Neural progenitor cell (in vitro differentiated cells): ENCODE measurements around the gene IARS2. TPM values are rescaled to one million over a fixed set of nuclear protein-coding genes. Genes with fewer than 3 reads are reported as not detected.
"Not testable (repeated sequence)": the region's sequence is repeated elsewhere in the genome, so short reads cannot be mapped to it uniquely, and the experiment has no call there.

Source experiments
- DNase-seq: peaks from one replicate; pipeline ENCODE4 v3.0.0-alpha.2; 2016; ENCODE audit warnings: low spot score
- H2AFZ ChIP-seq: fragments of 200-600 bp; sonication (generic); replicated peaks from 2 replicates; pipeline ENCODE4 v1.6.1; 2016; ENCODE audit warnings: antibody characterized with exemption
- H3F3A ChIP-seq: fragments of 200-600 bp; sonication (generic); 2 replicates; pipeline ENCODE4 v1.6.1; 2016; ENCODE audit warnings: antibody characterized with exemption, low read depth
- H3K27ac ChIP-seq: fragments of 200-600 bp; sonication (generic); 2 replicates; pipeline ENCODE4 v1.5.1; 2016; ENCODE audit warnings: mild to moderate bottlenecking
- H3K27me3 ChIP-seq: fragments of 200-600 bp; sonication (generic); 2 replicates; pipeline ENCODE4 v1.6.1; 2016; ENCODE audit warnings: mild to moderate bottlenecking, moderate library complexity
- H3K36me3 ChIP-seq: fragments of 200-600 bp; sonication (generic); 2 replicates; pipeline ENCODE4 v1.5.1; 2016
- H3K4me1 ChIP-seq: fragments of 200-600 bp; sonication (generic); 2 replicates; pipeline ENCODE4 v1.6.1; 2016; ENCODE audit warnings: mixed run types
- H3K4me2 ChIP-seq: fragments of 200-600 bp; sonication (generic); 2 replicates; pipeline ENCODE4 v1.6.1; 2016
- H3K4me3 ChIP-seq: fragments of 200-600 bp; sonication (generic); 2 replicates; pipeline ENCODE4 v1.5.1; 2016
- H3K79me2 ChIP-seq: fragments of 200-600 bp; sonication (generic); 2 replicates; pipeline ENCODE4 v1.6.1; 2016; ENCODE audit warnings: low read depth
- H3K9ac ChIP-seq: fragments of 200-600 bp; sonication (generic); 2 replicates; pipeline ENCODE4 v1.6.1; 2016
- H3K9me3 ChIP-seq: fragments of 200-600 bp; sonication (generic); 2 replicates; pipeline ENCODE4 v1.5.1; 2016; ENCODE audit warnings: low read depth
- H4K20me1 ChIP-seq: fragments of 200-600 bp; sonication (generic); 2 replicates; pipeline ENCODE4 v1.6.1; 2016; ENCODE audit warnings: low read depth
- H3K27ac Mint-ChIP-seq: 3 replicates; pipeline ENCODE4 v1.8.0; 2021; ENCODE audit warnings: mixed read lengths
- H3K27me3 Mint-ChIP-seq: 2 replicates; pipeline ENCODE4 v1.8.0; 2022; ENCODE audit warnings: low read depth, mild to moderate bottlenecking, inconsistent platforms, moderate library complexity, mixed read lengths; ENCODE audit not compliant: insufficient read depth
- H3K36me3 Mint-ChIP-seq: 3 replicates; pipeline ENCODE4 v1.8.0; 2021; ENCODE audit warnings: mixed read lengths
- H3K4me1 Mint-ChIP-seq: 3 replicates; pipeline ENCODE4 v1.8.0; 2021; ENCODE audit warnings: mixed read lengths
- H3K4me3 Mint-ChIP-seq: 3 replicates; pipeline ENCODE4 v1.8.0; 2021; ENCODE audit warnings: mild to moderate bottlenecking, moderate library complexity, mixed read lengths
- H3K9me3 Mint-ChIP-seq: 3 replicates; pipeline ENCODE4 v1.8.0; 2020; ENCODE audit warnings: mixed read lengths
- CTCF ChIP-seq: fragments of 200-600 bp; sonication (generic); IDR thresholded peaks from 2 replicates; pipeline ENCODE4 v1.5.1; 2017; ENCODE audit warnings: antibody characterized with exemption, mild to moderate bottlenecking
- EZH2 ChIP-seq: fragments of 200-600 bp; sonication (generic); IDR thresholded peaks from 2 replicates; pipeline ENCODE4 v1.6.1; 2017; ENCODE audit warnings: antibody characterized with exemption, mild to moderate bottlenecking, moderate library complexity
- EZH2phosphoT487 ChIP-seq: fragments of 200-600 bp; sonication (generic); IDR thresholded peaks from 2 replicates; pipeline ENCODE4 v1.6.1; 2017; ENCODE audit warnings: antibody characterized with exemption
- total RNA-seq: library from RNA; depleted of rRNA; stranded (reverse); fragments of >200 nt; gene quantifications from 2 replicates; pipeline ENCODE4 v1.2.3, GENCODE V29; 2015; ENCODE audit warnings: low replicate concordance

The IARS2 gene
- total RNA-seq, 1 donor from 2014 or later = 100 TPM

- Histone ChIP-seq H3K9ac (no peak overlapping the region), H2AFZ (no peak overlapping the region), H3K27me3 (no peaks in the 10 kb centered on the region), H3K36me3 (peaks cover 8% of the 10 kb centered on the region), H3K4me2 (no peak overlapping the region), H3K4me3 (no peak overlapping the region), H3K4me1 (no peaks in the 10 kb centered on the region), H3F3A (peaks cover 15% of the 10 kb centered on the region), H3K27ac (no peak overlapping the region), H4K20me1 (no peaks in the 10 kb centered on the region), H3K79me2 (no peaks in the 10 kb centered on the region), H3K9me3 (no peaks in the 10 kb centered on the region)
- Mint-ChIP-seq H3K36me3 (peaks cover 27% of the 10 kb centered on the region), H3K4me1 (peaks cover 2% of the 10 kb centered on the region), H3K4me3 (no peak overlapping the region), H3K27me3 (no peaks in the 10 kb centered on the region), H3K9me3 (no peaks in the 10 kb centered on the region), H3K27ac (no peak overlapping the region)
- TF ChIP-seq EZH2 (no peak), EZH2phosphoT487 (no peak), CTCF (no peak)
- DNase-seq = no peak
Measured at GRCh38 chr1:220151454-220151853, 57.5 kb downstream of the IARS2 start.

GRCh38 chr1:220153147-220153546 is 59.2 kb downstream of the IARS2 start:
- no peak overlapping the region for H3K4me3 ChIP-seq
- no peaks in the 10 kb centered on the region for H3K79me2 ChIP-seq
- no peak for TF ChIP-seq CTCF
- TF ChIP-seq EZH2 = no peak
- TF ChIP-seq EZH2phosphoT487 = no peak
- H4K20me1 ChIP-seq = no peaks in the 10 kb centered on the region
- H3K9ac ChIP-seq = no peak overlapping the region
- no peaks in the 10 kb centered on the region for H3K27me3 ChIP-seq
- Mint-ChIP-seq H3K27me3 (no peaks in the 10 kb centered on the region), H3K4me1 (peaks cover 2% of the 10 kb centered on the region), H3K9me3 (no peaks in the 10 kb centered on the region), H3K36me3 (peaks cover 26% of the 10 kb centered on the region), H3K4me3 (no peak overlapping the region), H3K27ac (no peak overlapping the region)
- no peaks in the 10 kb centered on the region for H3K9me3 ChIP-seq
- no peaks in the 10 kb centered on the region for H3K4me1 ChIP-seq
- peaks cover 11% of the 10 kb centered on the region for H3K36me3 ChIP-seq
- H3K4me2 ChIP-seq = no peak overlapping the region
- peaks cover 2% of the 10 kb centered on the region for H3F3A ChIP-seq
- no peak for DNase-seq
- H2AFZ ChIP-seq = no peak overlapping the region
- no peak overlapping the region for H3K27ac ChIP-seq

- Histone ChIP-seq H3K4me1 (no peaks in the 10 kb centered on the region), H2AFZ (no peak overlapping the region), H3K9ac (no peak overlapping the region), H3K27ac (no peak overlapping the region), H3K79me2 (no peaks in the 10 kb centered on the region), H3K4me2 (no peak overlapping the region), H3K27me3 (no peaks in the 10 kb centered on the region), H3K4me3 (no peak overlapping the region), H3F3A (no peaks in the 10 kb centered on the region), H4K20me1 (no peaks in the 10 kb centered on the region), H3K9me3 (no peaks in the 10 kb centered on the region), H3K36me3 (peaks cover 7% of the 10 kb centered on the region)
- H3K4me3 Mint-ChIP-seq = no peak overlapping the region
- no peak for TF ChIP-seq EZH2phosphoT487
- H3K36me3 Mint-ChIP-seq = peaks cover 33% of the 10 kb centered on the region
- no peak for DNase-seq
- no peak overlapping the region for H3K27ac Mint-ChIP-seq
- H3K4me1 Mint-ChIP-seq = no peaks in the 10 kb centered on the region
- no peaks in the 10 kb centered on the region for H3K27me3 Mint-ChIP-seq
- H3K9me3 Mint-ChIP-seq = no peaks in the 10 kb centered on the region
Measured at GRCh38 chr1:220156620-220157146, 62.8 kb downstream of the IARS2 start.

GRCh38 chr1:220157738-220158137 is 63.8 kb downstream of the IARS2 start:
- peaks cover 7% of the 10 kb centered on the region for H3K36me3 ChIP-seq
- Mint-ChIP-seq H3K36me3 (peaks cover 31% of the 10 kb centered on the region), H3K4me1 (no peaks in the 10 kb centered on the region), H3K27me3 (no peaks in the 10 kb centered on the region), H3K9me3 (no peaks in the 10 kb centered on the region), H3K27ac (no peak overlapping the region), H3K4me3 (no peak overlapping the region)
- H2AFZ ChIP-seq = no peak overlapping the region
- H3K4me3 ChIP-seq = no peak overlapping the region
- H3K79me2 ChIP-seq = no peaks in the 10 kb centered on the region
- H3F3A ChIP-seq = no peaks in the 10 kb centered on the region
- no peak overlapping the region for H3K4me2 ChIP-seq
- no peaks in the 10 kb centered on the region for H3K4me1 ChIP-seq
- H3K9ac ChIP-seq = no peak overlapping the region
- H3K27ac ChIP-seq = no peak overlapping the region
- DNase-seq = no peak
- H3K27me3 ChIP-seq = no peaks in the 10 kb centered on the region
- TF ChIP-seq CTCF (no peak), EZH2 (no peak), EZH2phosphoT487 (no peak)
- H3K9me3 ChIP-seq = no peaks in the 10 kb centered on the region
- no peaks in the 10 kb centered on the region for H4K20me1 ChIP-seq

- not testable (repeated sequence) for H3K4me3 ChIP-seq, H3F3A ChIP-seq, H3K79me2 ChIP-seq, H4K20me1 ChIP-seq, H3K27me3 Mint-ChIP-seq, H3K4me3 Mint-ChIP-seq, DNase-seq, H3K36me3 ChIP-seq, H3K27ac ChIP-seq, H3K4me1 ChIP-seq, H3K9ac ChIP-seq, H3K4me2 ChIP-seq, H3K9me3 Mint-ChIP-seq, H2AFZ ChIP-seq, H3K4me1 Mint-ChIP-seq, H3K9me3 ChIP-seq, H3K27me3 ChIP-seq
- Mint-ChIP-seq H3K27ac (peak overlapping the region; percentile 43), H3K36me3 (peaks cover 28% of the 10 kb centered on the region)
Measured at GRCh38 chr1:220158530-220158929, 64.6 kb downstream of the IARS2 start.
